IMR-90 (cell line): ENCODE measurements around the gene AHSA1.

Source experiments
- CEBPB ChIP-seq: IDR thresholded peaks from 2 replicates; pipeline ENCODE4 v1.6.1; 2012; ENCODE audit warnings: low read depth, low read length, improper control_type of control experiment
- CTCF ChIP-seq: conservative IDR thresholded peaks from 2 replicates; pipeline ENCODE4 v1.5.1; 2012; ENCODE audit warnings: mild to moderate bottlenecking, low read depth, low read length, improper control_type of control experiment
- FOS ChIP-seq: fragments of 150-350 bp; IDR thresholded peaks from 2 replicates; pipeline ENCODE4 v1.6.1; 2016; ENCODE audit warnings: low read depth, low read length
- MXI1 ChIP-seq: IDR thresholded peaks from 2 replicates; pipeline ENCODE4 v1.6.1; 2012; ENCODE audit warnings: low read depth, mild to moderate bottlenecking, low read length, moderate library complexity, borderline replicate concordance
- RCOR1 ChIP-seq: IDR thresholded peaks from 2 replicates; pipeline ENCODE4 v1.6.1; 2012; ENCODE audit warnings: mild to moderate bottlenecking, low read length, improper control_type of control experiment; ENCODE audit not compliant: insufficient replicate concordance
- USF2 ChIP-seq: fragments of 150-350 bp; IDR thresholded peaks from 2 replicates; pipeline ENCODE4 v1.6.1; 2017; ENCODE audit warnings: mild to moderate bottlenecking, antibody characterized with exemption, low read length, low read depth
- TF ChIP-seq, protein P1 (sequence below): fragments of 150-350 bp; IDR thresholded peaks from 2 replicates; pipeline ENCODE4 v1.6.1; 2016; ENCODE audit warnings: low read depth, mild to moderate bottlenecking, low read length, moderate library complexity, borderline replicate concordance

DNA sequence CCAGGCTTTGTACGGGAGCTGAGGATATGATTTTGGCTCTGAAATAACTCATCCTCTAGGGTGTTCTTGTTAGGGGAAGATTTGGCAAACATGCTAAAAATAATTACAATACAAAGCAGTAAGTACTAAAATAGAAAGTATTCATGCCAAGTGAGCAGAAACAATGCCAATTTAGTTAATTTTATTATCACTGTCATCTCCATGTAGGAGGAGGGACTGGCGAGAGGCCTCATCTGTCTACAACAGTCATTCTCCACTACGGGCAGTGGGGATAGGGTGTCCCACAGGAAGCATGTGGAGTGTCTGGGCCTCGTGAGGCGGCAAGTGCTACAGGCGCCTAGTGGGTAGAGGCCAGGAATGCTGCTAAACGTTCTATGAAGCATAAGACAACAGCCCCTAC, 37.4 kb downstream of the AHSA1 start:
- TF ChIP-seq CTCF = no peak
- TF ChIP-seq MXI1 = no peak
- TF ChIP-seq USF2 = no peak
- TF ChIP-seq, protein P1, sequence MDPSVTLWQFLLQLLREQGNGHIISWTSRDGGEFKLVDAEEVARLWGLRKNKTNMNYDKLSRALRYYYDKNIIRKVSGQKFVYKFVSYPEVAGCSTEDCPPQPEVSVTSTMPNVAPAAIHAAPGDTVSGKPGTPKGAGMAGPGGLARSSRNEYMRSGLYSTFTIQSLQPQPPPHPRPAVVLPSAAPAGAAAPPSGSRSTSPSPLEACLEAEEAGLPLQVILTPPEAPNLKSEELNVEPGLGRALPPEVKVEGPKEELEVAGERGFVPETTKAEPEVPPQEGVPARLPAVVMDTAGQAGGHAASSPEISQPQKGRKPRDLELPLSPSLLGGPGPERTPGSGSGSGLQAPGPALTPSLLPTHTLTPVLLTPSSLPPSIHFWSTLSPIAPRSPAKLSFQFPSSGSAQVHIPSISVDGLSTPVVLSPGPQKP = no peak
- no peak for TF ChIP-seq RCOR1
- TF ChIP-seq FOS = no peak
- TF ChIP-seq CEBPB = no peak
